NCI-H1436 (cell line): ENCODE results near the gene CUL7.
"Not testable (repeated sequence)": the region's sequence is repeated elsewhere in the genome, so short reads cannot be mapped to it uniquely, and the experiment has no call there.

Experiments used
- DNase-seq: peaks from one replicate; lab custom pipeline; 2025; lab: John Stamatoyannopoulos, UW

CUL7 gene

DNA sequence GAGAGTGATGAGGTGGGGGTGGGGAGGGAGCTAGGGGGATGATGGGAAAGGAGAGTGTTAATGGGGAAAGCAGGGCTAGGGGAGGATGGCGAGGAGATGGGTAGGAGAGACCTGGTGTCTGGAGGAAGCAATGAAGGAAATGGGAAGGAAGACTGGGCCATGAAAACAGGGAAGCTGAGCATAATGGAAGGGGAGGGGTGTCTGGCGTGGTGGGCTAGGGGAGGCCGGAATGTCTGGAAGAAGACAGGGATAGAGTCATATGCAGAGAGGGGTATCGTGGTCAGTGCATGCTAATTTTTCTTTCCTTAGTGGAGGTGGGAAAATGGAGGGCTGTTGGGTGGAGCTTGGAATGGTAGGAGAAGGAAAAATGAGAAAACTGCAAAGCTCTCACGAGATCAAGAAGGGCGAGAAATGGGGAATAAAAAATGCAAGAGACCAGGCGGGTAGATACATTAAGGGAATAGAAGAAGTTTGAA is 39.2 kb downstream of the CUL7 start:
- DNase-seq = no peak

- peak; percentile 100 for DNase-seq
Measured at GRCh38 chr6:43013843-43014433, 39.7 kb downstream of the CUL7 start, which contains the start of the genes KLHDC3 and MEA1. Gene KLHDC3 (plus strand): TSS chr6:43014249. CDS start chr6:43017193, 2,944 bp downstream. Gene MEA1 (minus strand): TSS chr6:43013946. CDS start chr6:43013813, 133 bp downstream.

DNA sequence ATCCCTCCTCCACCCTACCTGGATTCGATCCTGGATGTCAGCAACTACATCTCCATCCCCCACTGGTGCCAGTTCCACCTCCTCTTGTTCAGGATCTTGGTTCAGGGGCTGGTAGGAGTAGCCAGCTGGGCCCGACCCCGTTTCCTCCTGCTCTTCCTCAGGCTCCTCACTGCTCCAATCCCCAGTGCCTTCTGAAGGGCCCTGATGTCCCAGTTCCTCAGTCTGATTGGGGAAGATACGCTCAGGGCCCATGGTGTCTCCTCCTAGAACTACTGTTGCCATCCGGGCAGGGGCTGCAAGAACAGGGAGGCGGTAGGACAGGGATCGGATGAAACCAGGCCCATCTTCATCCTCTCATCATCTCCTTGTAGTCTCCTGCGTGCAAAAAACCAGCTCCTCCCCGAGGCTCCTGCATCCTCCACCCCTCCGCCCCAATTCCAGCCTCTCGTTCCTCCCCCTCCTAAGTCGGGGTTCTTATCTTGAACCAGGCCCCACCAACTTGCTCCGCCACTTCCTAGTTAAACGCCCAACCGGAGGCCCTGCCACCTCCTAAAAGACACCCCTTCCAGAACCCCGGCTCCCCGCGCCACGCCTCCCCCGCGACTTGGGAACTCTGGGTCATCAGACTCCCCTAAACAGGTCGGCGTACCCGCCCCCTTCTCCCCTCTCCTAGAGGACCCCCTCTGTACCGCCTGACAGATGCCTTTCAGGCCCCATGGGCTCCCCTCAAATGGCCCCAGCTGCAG is 40.4 kb downstream of the CUL7 start:
- no peak for DNase-seq

GRCh38 chr6:43012364-43012763 is 41.3 kb downstream of the CUL7 start:
- no peak for DNase-seq

- DNase-seq = no peak
Measured at GRCh38 chr6:43011207-43011606, 42.4 kb downstream of the CUL7 start.

DNA sequence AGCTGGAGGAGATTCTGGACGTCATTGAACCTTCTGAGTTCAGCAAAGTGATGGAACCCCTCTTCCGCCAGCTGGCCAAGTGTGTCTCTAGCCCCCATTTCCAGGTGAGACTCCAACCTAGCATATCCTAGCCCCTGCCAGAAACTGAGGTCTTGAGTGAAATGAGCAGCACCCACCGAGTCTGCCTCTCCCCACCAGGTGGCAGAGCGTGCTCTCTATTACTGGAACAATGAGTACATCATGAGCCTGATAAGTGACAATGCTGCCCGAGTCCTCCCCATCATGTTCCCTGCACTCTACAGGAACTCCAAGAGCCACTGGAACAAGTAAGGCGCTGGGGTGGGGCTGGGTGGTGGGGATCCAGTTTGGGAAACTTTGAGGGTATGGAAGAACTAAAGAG is 44.5 kb downstream of the CUL7 start:
- no peak for DNase-seq

DNA sequence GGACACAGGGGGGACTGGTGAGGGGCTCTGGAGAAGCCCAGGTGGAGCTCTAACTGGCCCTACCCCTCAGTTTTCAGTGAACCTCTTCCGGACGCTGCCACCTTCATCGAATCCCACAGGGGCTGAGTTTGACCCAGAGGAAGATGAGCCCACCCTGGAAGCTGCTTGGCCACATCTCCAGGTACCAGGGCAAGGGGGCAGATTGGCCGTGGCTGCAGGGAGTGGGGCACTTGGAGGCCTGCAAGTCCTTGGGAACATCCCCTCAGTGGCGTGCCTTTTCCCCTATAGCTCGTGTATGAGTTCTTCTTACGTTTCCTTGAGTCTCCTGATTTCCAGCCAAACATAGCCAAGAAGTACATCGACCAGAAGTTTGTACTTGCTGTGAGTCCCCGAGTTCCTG is 46.5 kb downstream of the CUL7 start:
- no peak for DNase-seq

DNA sequence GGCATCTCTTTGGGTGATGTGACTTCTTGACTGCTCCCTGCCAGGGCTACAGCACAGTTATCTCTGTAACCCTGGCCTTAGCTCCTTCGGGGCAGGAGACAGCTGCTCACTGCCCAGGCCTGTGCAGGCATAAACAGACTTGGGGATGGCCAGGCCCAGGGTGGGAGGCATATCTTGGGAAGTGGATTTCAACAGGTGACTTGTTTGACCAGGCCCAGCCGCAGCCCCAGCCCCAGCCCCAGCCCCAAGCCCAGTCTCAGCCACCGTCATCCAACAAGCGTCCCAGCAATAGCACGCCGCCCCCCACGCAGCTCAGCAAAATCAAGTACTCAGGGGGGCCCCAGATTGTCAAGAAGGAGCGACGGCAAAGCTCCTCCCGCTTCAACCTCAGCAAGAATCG is 47.4 kb downstream of the CUL7 start:
- no peak for DNase-seq

DNA sequence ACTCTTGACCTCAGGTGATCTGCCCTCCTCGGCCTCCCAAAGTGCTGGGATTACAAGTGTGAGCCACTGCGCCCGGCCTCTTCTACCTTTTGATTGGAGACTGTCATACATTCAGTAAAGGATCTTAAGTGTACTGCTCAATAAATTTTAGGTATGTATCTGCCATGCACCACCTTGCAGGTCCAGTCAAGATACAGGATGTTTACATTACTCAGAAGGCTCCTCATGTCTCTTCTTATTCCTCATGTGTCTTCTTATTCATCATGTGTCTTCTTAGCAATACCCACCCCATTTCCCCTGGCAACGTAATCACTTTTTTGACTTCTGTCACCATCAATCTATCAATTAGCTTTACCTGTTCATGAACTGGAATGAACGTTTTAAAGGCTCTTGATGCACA is 47.8 kb downstream of the CUL7 start:
- no peak for DNase-seq

- no peak for DNase-seq
Measured at GRCh38 chr6:43001843-43002242, 51.8 kb downstream of the CUL7 start.

- not testable (repeated sequence) for DNase-seq
Measured at GRCh38 chr6:42998205-42998604, 55.4 kb downstream of the CUL7 start.

DNA sequence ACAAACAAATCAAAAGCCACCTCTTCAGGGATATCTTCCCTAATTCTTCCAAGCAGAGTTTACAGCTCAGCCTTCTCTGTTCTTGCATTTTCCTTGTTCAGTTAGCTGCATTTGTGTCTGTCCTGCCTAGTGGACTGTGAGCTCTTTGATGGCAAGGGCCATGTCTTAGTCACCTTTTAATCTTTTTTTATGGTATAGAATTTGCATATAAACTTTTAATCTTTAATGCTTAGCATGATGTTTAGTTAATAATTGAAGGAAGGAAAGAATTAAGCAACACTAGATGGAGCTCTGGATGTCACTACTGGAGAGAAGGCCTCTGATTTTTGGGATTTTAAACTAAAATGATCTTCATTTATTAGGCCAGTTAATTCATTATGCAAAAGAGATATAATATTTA is 57.1 kb downstream of the CUL7 start:
- no peak for DNase-seq

DNA sequence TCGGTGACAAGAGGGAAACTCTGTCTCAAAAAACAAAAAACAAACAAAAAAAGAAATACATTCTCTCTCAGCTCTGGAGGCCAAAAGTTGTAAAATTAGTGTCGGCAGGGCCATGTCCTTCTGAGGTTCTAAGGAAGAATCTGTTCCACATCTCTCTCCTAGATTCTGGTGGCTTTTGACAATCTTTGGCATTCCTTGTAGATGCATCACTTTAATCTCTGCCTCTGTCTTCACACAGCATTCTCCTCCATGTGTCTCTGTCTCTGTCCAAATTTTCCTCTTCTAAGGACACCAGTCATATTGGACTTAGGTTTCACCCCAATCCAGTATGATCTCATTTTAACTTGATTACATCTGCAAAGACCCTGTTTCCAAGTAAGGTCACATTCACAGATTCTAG is 60.2 kb downstream of the CUL7 start:
- no peak for DNase-seq

DNA sequence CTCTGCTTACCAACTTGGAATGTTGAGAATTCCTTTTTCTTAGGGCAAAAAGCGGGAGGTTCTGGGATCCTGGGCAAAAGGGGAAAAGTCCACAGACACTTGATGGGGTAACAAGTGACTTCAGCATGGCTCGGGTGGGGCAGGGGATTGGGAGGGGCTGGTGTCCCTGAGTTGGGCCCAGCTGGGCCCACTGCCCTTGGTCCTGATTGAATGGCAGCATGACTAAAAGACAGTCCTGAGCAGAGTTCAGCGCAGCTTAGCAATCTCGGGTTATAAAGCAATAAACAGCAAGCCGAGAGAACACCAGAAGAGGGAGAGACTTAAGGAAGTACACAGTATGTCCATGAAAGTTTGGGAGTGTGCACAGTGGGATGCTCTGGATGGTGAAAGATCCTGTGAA is 63.7 kb downstream of the CUL7 start:
- DNase-seq = no peak

GRCh38 chr6:42988486-42989020 is 65.1 kb downstream of the CUL7 start:
- DNase-seq = no peak
